ENCODE measurements around the gene PRSS57.

PRSS57 gene

DNA sequence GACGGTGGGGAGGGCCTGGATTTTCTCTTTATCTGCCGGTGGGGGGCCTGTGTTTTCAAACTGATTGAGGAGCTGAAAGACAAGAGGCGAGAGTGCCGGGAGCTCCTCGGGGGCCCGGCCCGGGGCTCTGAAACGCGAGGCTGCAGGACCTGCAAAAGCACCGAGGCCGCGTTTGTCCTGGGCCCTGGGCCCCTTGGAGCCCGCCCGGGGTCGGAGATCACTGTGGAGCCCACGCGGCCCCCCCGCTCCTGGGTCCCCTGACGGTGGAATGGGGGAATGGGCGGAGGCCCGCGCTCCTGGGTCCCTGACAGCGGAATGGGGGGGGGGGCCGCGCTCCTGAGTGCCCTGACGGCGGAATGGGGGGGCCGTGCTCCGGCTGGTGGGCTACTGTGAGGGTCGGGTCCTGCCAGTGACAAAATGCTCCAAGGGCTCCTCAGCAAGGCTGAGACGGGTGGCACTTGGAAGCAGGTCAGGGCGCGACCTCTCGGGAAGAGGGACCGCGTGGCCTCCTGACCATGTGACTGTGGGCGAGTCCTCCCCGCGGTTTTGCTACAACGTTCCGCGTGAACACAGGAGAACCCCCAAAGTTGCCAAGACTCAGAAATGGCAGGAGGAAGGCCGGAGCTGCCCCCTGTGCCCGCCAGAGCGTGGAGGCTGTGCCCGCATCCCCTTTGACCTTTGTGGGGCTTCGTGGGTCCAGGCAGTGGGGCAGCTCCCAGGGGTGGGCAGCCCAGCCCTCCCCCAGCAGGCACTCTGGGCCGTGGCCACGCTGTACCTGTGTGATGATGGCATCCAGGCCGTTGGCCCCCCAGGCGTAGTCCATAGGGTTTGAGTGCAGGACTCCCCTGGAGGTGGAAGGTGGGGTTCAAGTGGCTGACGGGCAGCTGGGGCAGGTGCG lies 46.1 kb downstream of the PRSS57 start:
- no peak for DNase-seq

DNA sequence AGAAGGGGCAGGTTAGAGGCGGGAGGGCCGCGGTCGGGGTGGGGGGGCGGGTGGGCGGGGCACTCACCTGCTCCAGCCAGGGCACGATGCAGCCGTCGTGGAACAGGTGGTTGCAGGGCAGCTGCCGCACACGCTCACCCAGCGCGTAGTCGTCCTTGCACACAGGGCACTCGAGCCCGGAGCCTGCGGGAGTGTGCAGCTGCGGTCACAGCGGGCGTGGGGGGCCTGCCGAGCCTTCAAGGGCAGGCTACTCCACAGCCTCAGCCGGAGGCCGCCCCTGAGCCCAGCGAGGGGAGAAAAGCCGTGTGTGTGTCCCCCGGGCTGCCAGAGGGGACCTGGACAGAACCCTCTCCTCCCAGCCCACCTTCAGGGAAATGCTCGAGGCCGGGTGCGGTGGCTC lies 46.9 kb downstream of the PRSS57 start:
- no peak for DNase-seq

- DNase-seq = no peak
These were observed 47.5 kb downstream of the PRSS57 start for GRCh38 chr19:647566-648284.

DNA sequence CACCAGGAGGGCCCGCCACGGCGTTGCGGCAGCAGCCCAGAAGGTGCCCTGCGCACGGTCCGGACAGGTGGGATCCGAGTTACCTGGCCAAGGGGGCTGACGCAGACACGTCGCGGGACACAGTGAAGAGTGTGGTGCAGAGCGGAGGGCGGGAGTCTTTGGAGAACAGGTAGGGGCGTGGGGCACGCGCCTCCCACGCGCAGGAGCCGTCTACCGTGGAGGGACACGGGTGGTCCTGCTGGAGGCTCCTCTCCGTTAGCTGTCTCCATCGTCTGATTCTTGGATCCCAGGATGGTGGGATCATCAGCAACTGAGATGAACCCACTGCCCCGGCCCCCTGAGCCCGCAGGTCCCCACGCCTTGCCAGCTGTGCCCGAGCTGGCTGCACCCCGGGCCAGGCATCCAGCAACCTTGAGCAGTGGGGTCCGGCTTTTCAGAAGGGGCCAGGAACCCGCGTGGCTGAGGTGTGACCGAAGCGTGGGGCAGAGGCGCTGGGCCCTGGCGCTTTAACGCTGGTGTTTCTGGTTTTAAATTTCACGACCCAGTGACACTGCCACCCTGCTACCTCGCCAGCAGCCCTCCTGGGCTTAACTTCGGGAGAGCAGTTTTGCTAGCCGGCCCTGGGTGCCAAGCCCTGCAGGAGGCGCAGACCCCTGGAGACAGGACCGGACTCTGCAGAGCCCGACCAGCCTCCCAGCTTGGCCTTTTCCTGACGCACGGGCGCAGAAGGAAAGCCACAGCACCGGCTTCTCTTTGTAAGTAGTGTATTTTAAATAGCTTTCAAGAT lies 48.3 kb downstream of the PRSS57 start:
- DNase-seq = no peak

DNA sequence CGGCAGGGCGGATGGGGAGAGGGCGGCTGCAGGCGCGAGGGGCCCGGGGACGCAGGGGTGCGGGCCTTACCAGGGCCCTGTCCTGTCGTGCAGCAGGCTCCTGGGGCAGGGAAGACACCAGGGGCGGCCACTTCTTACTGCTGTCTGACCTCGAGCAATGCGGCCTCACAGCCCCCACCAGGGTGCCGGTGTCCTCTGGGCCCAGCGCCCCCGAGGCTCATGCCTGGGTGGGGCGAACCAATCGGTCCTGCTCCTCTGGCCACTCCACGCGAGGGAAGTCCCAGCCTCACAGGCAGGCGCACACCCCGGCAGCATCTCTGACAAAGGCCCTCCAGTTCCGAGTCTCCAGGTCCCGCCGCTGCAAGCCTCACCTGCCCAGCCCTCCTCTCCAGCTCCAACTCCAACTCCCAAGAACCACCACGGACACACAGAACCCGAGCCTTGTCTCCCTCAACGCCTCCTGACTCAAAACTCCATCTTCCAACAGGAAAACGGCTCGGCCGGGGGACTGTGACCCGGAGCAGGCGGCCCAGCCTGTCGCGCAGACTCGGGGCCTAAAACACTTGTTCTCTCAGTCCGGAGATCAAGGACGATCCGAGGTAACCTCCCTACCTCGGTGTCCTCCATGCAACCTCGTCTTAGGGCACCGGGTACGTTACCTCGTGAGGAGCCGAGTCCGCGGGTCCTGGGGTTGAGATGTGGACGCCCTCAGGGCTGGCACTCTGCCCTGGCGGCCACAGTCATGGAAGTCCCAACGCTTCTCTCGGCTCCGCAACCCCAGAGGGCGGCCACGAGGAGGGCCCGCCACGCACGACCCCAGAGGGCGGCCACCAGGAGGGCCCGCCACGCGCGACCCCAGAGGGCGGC lies 49.1 kb downstream of the PRSS57 start:
- no peak for DNase-seq

DNA sequence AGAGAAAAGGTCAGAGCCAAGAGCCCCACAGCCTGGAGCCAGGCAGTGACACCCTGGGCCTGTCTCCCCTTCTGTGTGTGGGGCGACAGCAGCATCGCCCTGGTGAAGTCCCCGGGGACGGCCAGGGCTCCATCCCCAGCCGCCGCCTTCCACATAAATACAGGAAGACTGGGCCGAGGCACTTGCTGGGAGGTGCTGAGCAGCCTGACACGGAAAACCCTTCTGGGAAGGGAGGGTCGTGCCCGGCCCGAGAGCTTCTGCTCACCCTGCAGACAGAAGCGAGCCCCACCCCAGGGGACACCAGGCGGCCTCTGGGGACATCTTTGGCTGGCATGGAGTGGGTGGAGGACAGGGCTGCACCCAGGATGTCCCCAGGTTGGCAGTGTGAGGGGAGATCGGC lies 50.5 kb downstream of the PRSS57 start:
- DNase-seq = no peak

DNA sequence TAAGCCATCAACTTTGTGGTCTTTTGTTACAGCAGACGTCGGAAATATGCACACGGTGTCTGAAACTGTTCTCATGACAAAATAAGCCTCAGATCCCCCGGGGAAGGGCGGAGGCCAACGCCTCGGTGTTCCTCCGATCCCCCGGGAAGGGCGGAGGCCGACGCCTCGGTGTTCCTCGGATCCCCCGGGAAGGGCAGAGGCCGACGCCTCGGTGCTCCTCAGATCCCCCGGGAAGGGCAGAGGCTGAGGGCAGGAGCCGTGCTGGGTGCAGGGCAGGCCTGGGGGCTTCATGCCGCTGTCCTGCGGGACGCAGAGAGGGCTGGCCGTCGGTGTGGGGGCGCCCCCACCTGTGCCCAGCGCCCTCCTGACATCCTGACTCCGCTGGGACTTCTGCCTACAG lies 50.9 kb downstream of the PRSS57 start:
- no peak for DNase-seq

GRCh38 chr19:643736-644135 lies 51.5 kb downstream of the PRSS57 start:
- DNase-seq = no peak

DNA sequence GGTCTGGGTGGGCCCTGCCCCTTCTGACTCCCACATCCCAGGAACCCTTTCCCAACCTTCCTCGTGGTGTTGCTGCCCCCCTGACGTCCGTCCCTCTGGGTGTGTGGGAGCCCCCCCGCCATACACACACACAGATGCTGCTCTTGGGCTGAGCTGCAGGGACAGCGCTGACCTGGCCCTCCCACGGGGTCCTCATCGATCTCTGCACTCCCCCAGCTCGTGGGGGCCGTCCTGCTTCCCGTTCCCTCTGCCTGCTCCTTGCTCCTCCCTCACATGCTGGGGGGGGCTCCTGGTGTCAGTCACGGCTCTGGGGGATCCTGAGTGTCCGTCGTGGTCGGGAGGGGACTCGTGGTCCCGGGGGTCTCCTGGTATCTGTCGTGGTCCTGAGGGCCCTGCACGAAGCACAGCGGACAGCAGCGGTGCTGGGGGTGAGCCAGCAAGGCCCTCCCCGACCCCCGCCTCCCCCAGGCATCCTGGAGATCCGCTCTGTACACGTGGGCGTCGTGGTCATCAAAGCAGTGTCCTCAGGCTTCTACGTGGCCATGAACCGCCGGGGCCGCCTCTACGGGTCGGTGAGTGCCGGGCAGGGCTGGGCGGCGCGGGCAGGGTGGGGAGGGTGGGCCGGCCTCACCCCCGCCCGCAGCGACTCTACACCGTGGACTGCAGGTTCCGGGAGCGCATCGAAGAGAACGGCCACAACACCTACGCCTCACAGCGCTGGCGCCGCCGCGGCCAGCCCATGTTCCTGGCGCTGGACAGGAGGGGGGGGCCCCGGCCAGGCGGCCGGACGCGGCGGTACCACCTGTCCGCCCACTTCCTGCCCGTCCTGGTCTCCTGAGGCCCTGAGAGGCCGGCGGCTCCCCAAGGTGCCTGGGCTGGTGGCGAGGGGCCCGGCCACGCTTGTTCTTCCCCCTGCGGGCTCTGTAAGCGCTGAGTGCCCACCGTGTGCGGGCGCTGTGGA lies 52.2 kb downstream of the PRSS57 start:
- no peak for DNase-seq

GRCh38 chr19:641702-642101 lies 53.5 kb downstream of the PRSS57 start:
- no peak for DNase-seq

- no peak for DNase-seq
These were observed 54.6 kb downstream of the PRSS57 start for GRCh38 chr19:640606-641189.

DNA sequence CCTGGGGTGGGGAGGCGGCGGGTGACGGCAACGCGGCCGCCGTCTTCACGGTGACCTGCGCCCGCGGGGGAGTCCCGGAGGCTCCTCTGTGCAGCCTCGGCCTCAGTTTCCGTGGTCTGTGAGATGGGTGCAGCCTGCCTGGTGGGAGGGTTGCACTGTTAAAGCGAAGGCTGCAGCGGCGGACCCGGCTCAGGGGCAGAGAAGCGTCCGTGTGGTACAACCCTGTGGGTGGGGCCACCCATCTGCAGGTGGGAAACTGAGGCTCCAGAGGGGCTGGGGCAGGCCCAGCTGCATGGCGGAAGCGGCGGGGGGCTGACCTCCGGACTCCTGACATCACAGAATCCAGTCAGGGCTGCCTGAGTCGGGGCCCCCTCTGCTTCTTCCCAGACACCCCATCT lies 55.1 kb downstream of the PRSS57 start:
- no peak for DNase-seq

GRCh38 chr19:639253-640160 lies 55.7 kb downstream of the PRSS57 start, which contains the start of gene FGF22:
Gene FGF22, plus strand, starts transcription at chr19:639879. Its CDS starts 47 bp downstream, at chr19:639926.
- peak; percentile 94 for DNase-seq

DNA sequence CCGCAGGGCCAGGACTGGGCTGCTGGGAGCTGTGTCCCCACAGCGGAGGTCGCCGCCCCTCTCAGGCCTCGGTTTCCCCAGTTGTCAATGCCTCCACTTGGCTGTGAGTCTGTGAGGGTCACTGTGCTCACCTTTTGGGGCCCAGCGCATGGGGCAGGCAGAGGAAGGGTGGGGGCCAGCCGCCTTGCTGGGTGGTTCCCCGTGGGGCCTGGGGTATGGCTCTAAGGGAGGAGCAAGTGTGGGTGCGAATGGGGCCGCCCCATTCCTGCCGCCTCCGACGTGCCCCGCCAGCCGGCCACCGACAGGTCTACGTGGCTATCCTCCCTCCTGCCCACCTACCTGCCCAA lies 56.4 kb downstream of the PRSS57 start:
- DNase-seq = no peak
